ENCODE results near the gene PRICKLE4. TPM values are rescaled to one million over a fixed set of nuclear protein-coding genes. Genes with fewer than 3 reads are reported as not detected.

The PRICKLE4 gene
- total RNA-seq, 6 experiments from 2014 or later, result 0.30 to 0.68 (median 0.31) TPM; not detected in 3

- H3K9me3 Mint-ChIP-seq, result no peaks in the 10 kb centered on the region
- H3K27me3 Mint-ChIP-seq (ENCODE audit: insufficient read depth), result peaks cover 11% of the 10 kb centered on the region
- no peak overlapping the region for H3K27ac Mint-ChIP-seq
- no peak overlapping the region for H3K4me3 Mint-ChIP-seq
- H3K4me1 Mint-ChIP-seq (ENCODE audit: low read depth), result peaks cover 20% of the 10 kb centered on the region
- DNase-seq, result no peak
- no peaks in the 10 kb centered on the region for H3K36me3 Mint-ChIP-seq (ENCODE audit: low read depth)
- TF ChIP-seq CTCF (IDR thresholded peaks at IDR 0.05), result no peak
Observed at GRCh38 chr6:41736800-41737555, 43.6 kb upstream of the PRICKLE4 start.

GRCh38 chr6:41737591-41738130 is 42.9 kb upstream of the PRICKLE4 start:
- Mint-ChIP-seq H3K4me1 (ENCODE audit: low read depth) (peaks cover 14% of the 10 kb centered on the region), H3K4me3 (no peak overlapping the region), H3K36me3 (ENCODE audit: low read depth) (no peaks in the 10 kb centered on the region), H3K9me3 (no peaks in the 10 kb centered on the region), H3K27me3 (ENCODE audit: insufficient read depth) (peaks cover 11% of the 10 kb centered on the region), H3K27ac (no peak overlapping the region)
- no peak for DNase-seq
- TF ChIP-seq CTCF (IDR thresholded peaks at IDR 0.05), result no peak

- DNase-seq, result no peak
- no peaks in the 10 kb centered on the region for H3K36me3 Mint-ChIP-seq (ENCODE audit: low read depth)
- H3K4me1 Mint-ChIP-seq (ENCODE audit: low read depth), result peaks cover 13% of the 10 kb centered on the region
- TF ChIP-seq CTCF (IDR thresholded peaks at IDR 0.05), result no peak
- peaks cover 11% of the 10 kb centered on the region for H3K27me3 Mint-ChIP-seq (ENCODE audit: insufficient read depth)
- no peak overlapping the region for H3K27ac Mint-ChIP-seq
- no peaks in the 10 kb centered on the region for H3K9me3 Mint-ChIP-seq
- H3K4me3 Mint-ChIP-seq, result no peak overlapping the region
Observed at GRCh38 chr6:41739041-41739440, 41.5 kb upstream of the PRICKLE4 start.

- H3K4me1 Mint-ChIP-seq (ENCODE audit: low read depth), result peaks cover 14% of the 10 kb centered on the region
- H3K27ac Mint-ChIP-seq, result no peak overlapping the region
Observed at GRCh38 chr6:41740366-41741162, 40.0 kb upstream of the PRICKLE4 start.

More at GRCh38 chr6:41740366-41741162, 40.0 kb upstream of the PRICKLE4 start:
- TF ChIP-seq CTCF (IDR thresholded peaks at IDR 0.05), result no peak
- Mint-ChIP-seq H3K4me3 (no peak overlapping the region), H3K27me3 (ENCODE audit: insufficient read depth) (peaks cover 15% of the 10 kb centered on the region), H3K36me3 (ENCODE audit: low read depth) (no peaks in the 10 kb centered on the region), H3K9me3 (no peaks in the 10 kb centered on the region)
- no peak for DNase-seq
